Neural cell (in vitro differentiated cells): Measurements from ENCODE around the gene ODAPH. TPM values are rescaled to one million over a fixed set of nuclear protein-coding genes. Genes with fewer than 3 reads are reported as not detected.

Experiments
- H2AFZ ChIP-seq: fragments of 200-600, 300-800 bp; sonication (generic), shearing (Covaris generic); 2 replicates; pipeline ENCODE4 v1.6.0; 2014; ENCODE audit warnings: low read depth, mild to moderate bottlenecking, antibody characterized with exemption, low read length, moderate library complexity
- H3F3A ChIP-seq: fragments of 200-600 bp; shearing (Covaris generic); 2 replicates; pipeline ENCODE4 v1.6.1; 2016; ENCODE audit warnings: mild to moderate bottlenecking, moderate library complexity, mixed read lengths, antibody characterized with exemption, low read length; ENCODE audit not compliant: insufficient read depth, poor library complexity, severe bottlenecking
- H3K27ac ChIP-seq: fragments of 200-600, 300-800 bp; sonication (generic), shearing (Covaris generic); 2 replicates; pipeline ENCODE4 v1.5.1; 2014; ENCODE audit warnings: mild to moderate bottlenecking, low read length, moderate library complexity
- H3K27me3 ChIP-seq: fragments of 300-800, 200-600 bp; sonication (generic), shearing (Covaris generic); 2 replicates; pipeline ENCODE4 v1.6.0; 2014; ENCODE audit warnings: mild to moderate bottlenecking, low read depth, low read length, moderate library complexity; ENCODE audit not compliant: insufficient read depth
- H3K36me3 ChIP-seq: fragments of 300-800, 200-600 bp; sonication (generic), shearing (Covaris generic); 2 replicates; pipeline ENCODE4 v1.5.1; 2014; ENCODE audit warnings: mild to moderate bottlenecking, antibody characterized with exemption, low read length, moderate library complexity; ENCODE audit not compliant: insufficient read depth
- H3K4me2 ChIP-seq: fragments of 300-800, 200-600 bp; sonication (generic), shearing (Covaris generic); 2 replicates; pipeline ENCODE4 v1.6.0; 2014; ENCODE audit warnings: mild to moderate bottlenecking, low read length
- H3K4me3 ChIP-seq: fragments of 300-800, 200-600 bp; sonication (generic), shearing (Covaris generic); 2 replicates; pipeline ENCODE4 v1.5.1; 2014; ENCODE audit warnings: mild to moderate bottlenecking, low read length, moderate library complexity
- H3K79me2 ChIP-seq: fragments of 200-600 bp; shearing (Covaris generic); replicated peaks from 2 replicates; pipeline ENCODE4 v1.6.0; 2014; ENCODE audit warnings: mild to moderate bottlenecking, low read length, moderate library complexity; ENCODE audit not compliant: insufficient read depth
- H3K9ac ChIP-seq: fragments of 300-800, 200-600 bp; sonication (generic), shearing (Covaris generic); 2 replicates; pipeline ENCODE4 v1.6.1; 2016; ENCODE audit warnings: mild to moderate bottlenecking, low read length, mixed read lengths
- H3K9me2 ChIP-seq: fragments of 200-600 bp; shearing (Covaris generic); 2 replicates; pipeline ENCODE4 v1.6.1; 2016; ENCODE audit warnings: mild to moderate bottlenecking, low read length, mixed read lengths; ENCODE audit not compliant: insufficient read depth
- H3K9me3 ChIP-seq: fragments of 200-600, 300-800 bp; sonication (generic), shearing (Covaris generic); 2 replicates; pipeline ENCODE4 v1.6.1; 2016; ENCODE audit warnings: mild to moderate bottlenecking, mixed run types, low read length, moderate library complexity, mixed read lengths
- H4K20me1 ChIP-seq: fragments of 200-600 bp; shearing (Covaris generic); 2 replicates; pipeline ENCODE4 v1.6.1; 2016; ENCODE audit warnings: mild to moderate bottlenecking, mixed run types; ENCODE audit not compliant: insufficient read depth
- CTCF ChIP-seq: fragments of 450-650 bp; IDR thresholded peaks from 2 replicates; pipeline ENCODE4 v1.5.1; 2014; ENCODE audit warnings: antibody characterized with exemption, mild to moderate bottlenecking, moderate library complexity; ENCODE audit not compliant: poor library complexity, severe bottlenecking
- EP300 ChIP-seq: fragments of 450-650 bp; conservative IDR thresholded peaks from 2 replicates; pipeline ENCODE4 v1.6.1; 2014; ENCODE audit warnings: antibody characterized with exemption, mild to moderate bottlenecking, moderate library complexity; ENCODE audit not compliant: poor library complexity, severe bottlenecking
- EZH2 ChIP-seq: fragments of 200-600, 300-800 bp; shearing (Covaris generic), sonication (generic); IDR thresholded peaks from 2 replicates; pipeline ENCODE4 v1.6.1; 2014; ENCODE audit warnings: antibody characterized with exemption, low read length, borderline replicate concordance, mild to moderate bottlenecking; ENCODE audit not compliant: insufficient read depth, poor library complexity, severe bottlenecking
- MXI1 ChIP-seq: fragments of 450-650 bp; conservative IDR thresholded peaks from 2 replicates; pipeline ENCODE4 v1.6.1; 2014; ENCODE audit warnings: antibody characterized with exemption, mild to moderate bottlenecking; ENCODE audit not compliant: poor library complexity, severe bottlenecking
- POLR2AphosphoS5 ChIP-seq: IDR thresholded peaks from 2 replicates; pipeline ENCODE4 v1.6.1; 2012
- RAD21 ChIP-seq: fragments of 450-650 bp; conservative IDR thresholded peaks from 2 replicates; pipeline ENCODE4 v1.6.1; 2014; ENCODE audit warnings: antibody characterized with exemption, mild to moderate bottlenecking, moderate library complexity
- SMC3 ChIP-seq: fragments of 450-650 bp; conservative IDR thresholded peaks from 2 replicates; pipeline ENCODE4 v1.6.1; 2014; ENCODE audit warnings: antibody characterized with exemption, mild to moderate bottlenecking, moderate library complexity; ENCODE audit not compliant: poor library complexity
- TAF1 ChIP-seq: IDR thresholded peaks from 2 replicates; pipeline ENCODE4 v1.6.1; 2012; ENCODE audit warnings: low read depth
- polyA plus RNA-seq: library from polyadenylated mRNA; depleted of rRNA; stranded (reverse); fragments of >200 nt; gene quantifications from 2 replicates; pipeline ENCODE4 v1.2.3, GENCODE V29; 2014
- TF ChIP-seq, protein P1 (sequence below): IDR thresholded peaks from 2 replicates; pipeline ENCODE4 v1.6.1; 2012; ENCODE audit warnings: borderline replicate concordance

ODAPH gene
- polyA plus RNA-seq, 1 donor from 2014 or later = 0.17 TPM

GRCh38 chr4:75552452-75552851, 3.4 kb upstream of the ODAPH start:
- no peak for TF ChIP-seq TAF1
- no peak for TF ChIP-seq SMC3
- no peak for TF ChIP-seq RAD21
- TF ChIP-seq CTCF = no peak
- TF ChIP-seq, protein P1, sequence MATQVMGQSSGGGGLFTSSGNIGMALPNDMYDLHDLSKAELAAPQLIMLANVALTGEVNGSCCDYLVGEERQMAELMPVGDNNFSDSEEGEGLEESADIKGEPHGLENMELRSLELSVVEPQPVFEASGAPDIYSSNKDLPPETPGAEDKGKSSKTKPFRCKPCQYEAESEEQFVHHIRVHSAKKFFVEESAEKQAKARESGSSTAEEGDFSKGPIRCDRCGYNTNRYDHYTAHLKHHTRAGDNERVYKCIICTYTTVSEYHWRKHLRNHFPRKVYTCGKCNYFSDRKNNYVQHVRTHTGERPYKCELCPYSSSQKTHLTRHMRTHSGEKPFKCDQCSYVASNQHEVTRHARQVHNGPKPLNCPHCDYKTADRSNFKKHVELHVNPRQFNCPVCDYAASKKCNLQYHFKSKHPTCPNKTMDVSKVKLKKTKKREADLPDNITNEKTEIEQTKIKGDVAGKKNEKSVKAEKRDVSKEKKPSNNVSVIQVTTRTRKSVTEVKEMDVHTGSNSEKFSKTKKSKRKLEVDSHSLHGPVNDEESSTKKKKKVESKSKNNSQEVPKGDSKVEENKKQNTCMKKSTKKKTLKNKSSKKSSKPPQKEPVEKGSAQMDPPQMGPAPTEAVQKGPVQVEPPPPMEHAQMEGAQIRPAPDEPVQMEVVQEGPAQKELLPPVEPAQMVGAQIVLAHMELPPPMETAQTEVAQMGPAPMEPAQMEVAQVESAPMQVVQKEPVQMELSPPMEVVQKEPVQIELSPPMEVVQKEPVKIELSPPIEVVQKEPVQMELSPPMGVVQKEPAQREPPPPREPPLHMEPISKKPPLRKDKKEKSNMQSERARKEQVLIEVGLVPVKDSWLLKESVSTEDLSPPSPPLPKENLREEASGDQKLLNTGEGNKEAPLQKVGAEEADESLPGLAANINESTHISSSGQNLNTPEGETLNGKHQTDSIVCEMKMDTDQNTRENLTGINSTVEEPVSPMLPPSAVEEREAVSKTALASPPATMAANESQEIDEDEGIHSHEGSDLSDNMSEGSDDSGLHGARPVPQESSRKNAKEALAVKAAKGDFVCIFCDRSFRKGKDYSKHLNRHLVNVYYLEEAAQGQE = no peak
- no peak for TF ChIP-seq EZH2
- no peak for TF ChIP-seq MXI1

GRCh38 chr4:75557696-75558095, 1.8 kb downstream of the ODAPH start:
- H3K4me2 ChIP-seq = no peak overlapping the region
- no peak overlapping the region for H2AFZ ChIP-seq
- H3K9ac ChIP-seq = no peak overlapping the region
- no peaks in the 10 kb centered on the region for H3K27me3 ChIP-seq
- no peaks in the 10 kb centered on the region for H3F3A ChIP-seq
- no peak for TF ChIP-seq SMC3
- no peak for TF ChIP-seq RAD21
- no peak for TF ChIP-seq TAF1
- no peaks in the 10 kb centered on the region for H3K79me2 ChIP-seq
- no peaks in the 10 kb centered on the region for H3K36me3 ChIP-seq
- H3K9me3 ChIP-seq = no peaks in the 10 kb centered on the region
- no peak overlapping the region for H3K27ac ChIP-seq
- H3K9me2 ChIP-seq = no peaks in the 10 kb centered on the region
- H3K4me3 ChIP-seq = no peak overlapping the region
- no peaks in the 10 kb centered on the region for H4K20me1 ChIP-seq

More at GRCh38 chr4:75552452-75552851, 3.4 kb upstream of the ODAPH start:
- H3K36me3 ChIP-seq = no peaks in the 10 kb centered on the region
- H3K4me2 ChIP-seq = no peak overlapping the region
- no peaks in the 10 kb centered on the region for H3K9me2 ChIP-seq
- no peaks in the 10 kb centered on the region for H3F3A ChIP-seq
- H3K27ac ChIP-seq = no peak overlapping the region
- H3K9ac ChIP-seq = no peak overlapping the region
- H3K79me2 ChIP-seq = no peaks in the 10 kb centered on the region
- H3K27me3 ChIP-seq = no peaks in the 10 kb centered on the region
- H4K20me1 ChIP-seq = no peaks in the 10 kb centered on the region
- no peaks in the 10 kb centered on the region for H3K9me3 ChIP-seq
- no peak overlapping the region for H2AFZ ChIP-seq
- no peak overlapping the region for H3K4me3 ChIP-seq

DNA sequence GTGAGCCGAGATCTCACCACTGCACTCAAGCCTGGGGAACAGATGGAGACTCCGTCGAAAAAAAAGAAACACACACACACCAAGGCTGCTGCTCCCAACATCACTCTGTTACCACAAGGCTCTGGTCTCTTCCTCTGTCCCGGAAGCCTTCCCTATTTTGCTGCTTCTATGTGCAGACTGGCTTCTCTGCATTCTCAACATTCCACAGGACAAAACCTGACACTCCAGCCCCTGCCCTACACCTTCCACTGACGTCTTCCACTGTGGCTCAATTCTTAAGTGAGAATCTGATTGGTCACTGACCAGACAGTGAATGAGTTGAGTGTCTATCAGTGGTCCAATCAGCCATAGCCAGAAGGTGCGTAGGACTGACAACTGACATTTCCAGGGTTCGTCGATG, 5.9 kb downstream of the ODAPH start:
- Histone ChIP-seq H3K9me2 (no peaks in the 10 kb centered on the region), H3K9me3 (no peaks in the 10 kb centered on the region), H2AFZ (no peak overlapping the region), H3F3A (no peaks in the 10 kb centered on the region), H3K36me3 (no peaks in the 10 kb centered on the region), H3K27me3 (no peaks in the 10 kb centered on the region), H3K27ac (no peak overlapping the region), H3K4me3 (no peak overlapping the region), H3K4me2 (no peak overlapping the region), H4K20me1 (no peaks in the 10 kb centered on the region), H3K9ac (no peak overlapping the region), H3K79me2 (no peaks in the 10 kb centered on the region)
- TF ChIP-seq EZH2 = no peak
- TF ChIP-seq TAF1 = no peak
- TF ChIP-seq CTCF = no peak
- no peak for TF ChIP-seq EP300
- no peak for TF ChIP-seq RAD21
- TF ChIP-seq, protein P1 = no peak
- TF ChIP-seq POLR2AphosphoS5 = no peak
- TF ChIP-seq SMC3 = no peak
- TF ChIP-seq MXI1 = no peak
